T-helper 1 cell treated with Interleukin-12 subunit alpha and Interleukin-12 subunit beta and Interleukin-4 antibody, amounts not matched to agents 30 ng/mL and 1 ng/mL, for 36 hours (primary cell): Measurements from ENCODE around the gene FAF2. TPM values are rescaled to one million over a fixed set of nuclear protein-coding genes. Genes with fewer than 3 reads are reported as not detected.
"Not testable (repeated sequence)": the region's sequence is repeated elsewhere in the genome, so short reads cannot be mapped to it uniquely, and the experiment has no call there.

Experiments
- intact Hi-C: fragments of 100-400 bp; cut with micrococcal nuclease; formaldehyde crosslinking; loops from one replicate; pipeline ENCODE4 v1.15.1; 2024
- total RNA-seq: library from RNA; stranded (reverse); gene quantifications from 2 replicates; pipeline ENCODE4 v1.2.3, GENCODE V29; 2022

FAF2 gene
- total RNA-seq, 1 donor from 2014 or later: 40.9 TPM

GRCh38 chr5:176416965-176417364, 31.2 kb upstream of the FAF2 start:
- intact Hi-C loops: loop anchor here (1.0 kb wide), 9 partner anchors 28 to 230 kb away; partner anchors contain the start of genes FAF2, KIAA1191, RNF44 and TSPAN17

DNA sequence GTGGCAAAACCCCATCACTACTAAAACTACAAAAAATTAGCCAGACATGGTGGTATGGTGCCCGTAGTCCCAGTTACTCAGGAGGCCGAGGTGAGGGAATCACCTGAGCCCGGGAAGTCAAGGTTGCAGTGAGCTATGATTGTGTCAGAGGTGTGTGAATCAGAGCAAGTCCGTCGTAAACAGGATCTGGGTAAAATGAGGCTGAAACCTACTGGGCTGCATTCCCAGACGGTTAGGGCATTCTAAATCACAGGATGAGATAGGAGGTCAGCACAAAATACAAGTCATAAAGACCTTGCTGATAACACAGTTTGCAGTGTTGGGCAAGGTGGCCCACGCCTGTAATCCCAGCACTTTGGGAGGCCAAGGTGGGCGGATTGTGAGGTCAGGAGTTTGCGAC, 29.9 kb upstream of the FAF2 start:
- intact Hi-C loops: no loop called here

DNA sequence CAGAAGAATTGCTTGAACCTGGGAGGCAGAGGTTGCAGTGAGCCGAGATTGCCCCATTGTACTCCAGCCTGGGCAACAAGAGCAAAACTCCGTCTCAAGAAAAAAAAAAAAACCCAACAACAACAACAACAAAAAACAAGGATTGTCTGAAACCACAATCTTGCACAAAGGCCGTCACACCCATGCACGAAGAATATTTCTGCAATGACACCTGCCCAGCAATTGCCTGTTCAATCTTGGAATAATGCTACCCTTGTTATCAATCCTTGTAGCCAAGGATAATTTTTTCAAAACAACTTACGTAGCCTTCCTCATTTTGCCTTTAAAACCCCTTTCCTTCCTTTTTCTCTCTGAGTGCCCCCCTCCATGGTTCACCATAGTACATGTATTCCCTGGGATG, 28.1 kb upstream of the FAF2 start:
- intact Hi-C loops: no loop called here

DNA sequence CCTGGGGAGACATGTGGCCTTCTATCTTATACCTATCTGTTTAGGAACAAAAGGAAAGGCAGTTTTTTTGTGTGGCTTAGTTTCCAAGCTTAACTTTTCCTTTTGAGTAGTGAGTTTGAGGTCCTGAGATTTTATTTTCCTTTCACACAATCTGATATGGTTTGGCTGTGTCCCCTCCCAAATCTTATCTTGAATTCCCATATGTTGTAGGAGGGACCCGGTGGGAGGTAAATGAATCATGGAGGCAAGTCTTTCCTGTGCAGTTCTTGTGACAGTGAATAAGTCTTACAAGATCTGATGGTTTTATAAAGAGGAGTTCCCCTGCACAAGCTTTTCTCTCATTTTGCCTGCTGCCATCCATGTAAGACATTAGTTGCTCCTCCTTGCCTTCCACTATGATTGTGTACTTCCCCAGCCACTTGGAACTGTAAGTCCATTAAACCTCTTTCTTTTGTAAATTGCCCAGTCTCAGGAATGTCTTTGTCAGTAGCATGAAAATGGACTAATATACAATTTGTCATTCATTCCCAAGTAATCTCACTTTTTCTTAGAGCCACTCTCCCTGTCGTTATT, 27.1 kb upstream of the FAF2 start:
- intact Hi-C loops: no loop called here

DNA sequence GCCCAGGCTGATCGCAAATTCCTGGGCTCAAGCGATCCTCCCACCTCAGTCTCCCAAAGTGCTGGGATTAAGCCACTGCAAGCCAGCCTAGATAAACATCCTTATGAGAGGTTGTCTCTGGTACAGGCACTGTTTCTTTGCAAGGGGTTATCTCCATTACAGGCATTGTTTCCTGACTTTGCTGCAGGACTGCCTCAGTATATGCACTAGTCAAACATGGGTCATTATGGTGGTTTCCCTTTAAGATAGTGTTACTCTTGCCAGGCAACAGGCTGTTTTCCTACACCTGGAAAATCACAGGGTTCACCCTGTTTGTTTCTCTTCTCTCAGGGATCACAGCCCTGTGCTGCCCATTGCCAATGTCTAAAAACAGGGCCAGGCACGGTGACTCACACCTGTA, 24.0 kb upstream of the FAF2 start:
- intact Hi-C loops: no loop called here

DNA sequence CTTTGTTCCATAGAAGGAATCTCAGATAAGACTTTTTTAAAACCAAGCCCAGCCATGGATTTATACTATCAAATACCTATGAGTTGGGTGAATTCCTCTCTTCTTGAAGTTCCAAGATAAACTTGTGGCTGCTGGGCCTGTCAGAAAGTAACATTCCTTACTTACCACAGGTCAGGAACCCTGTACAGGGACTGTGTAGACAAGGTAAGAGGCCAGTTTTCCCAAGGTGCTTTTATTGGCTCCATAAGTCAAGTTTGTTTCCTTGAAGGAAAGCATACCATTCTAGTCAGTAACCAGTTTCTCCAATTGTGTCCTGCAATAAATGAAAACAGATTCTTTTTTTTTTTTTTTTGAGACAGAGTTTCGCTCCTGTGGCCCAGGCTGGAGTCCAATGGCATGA, 23.0 kb upstream of the FAF2 start:
- intact Hi-C loops: no loop called here

- intact Hi-C loops: no loop called here
These were observed 22.4 kb upstream of the FAF2 start for GRCh38 chr5:176425791-176426190.

GRCh38 chr5:176426876-176427275, 21.3 kb upstream of the FAF2 start:
- intact Hi-C loops: no loop called here

- intact Hi-C loops: no loop called here
These were observed 20.2 kb upstream of the FAF2 start for GRCh38 chr5:176427971-176428370.

GRCh38 chr5:176429972-176430371, 18.2 kb upstream of the FAF2 start:
- intact Hi-C loops: no loop called here

- intact Hi-C loops: no loop called here
These were observed 15.5 kb upstream of the FAF2 start for GRCh38 chr5:176432707-176433106.

DNA sequence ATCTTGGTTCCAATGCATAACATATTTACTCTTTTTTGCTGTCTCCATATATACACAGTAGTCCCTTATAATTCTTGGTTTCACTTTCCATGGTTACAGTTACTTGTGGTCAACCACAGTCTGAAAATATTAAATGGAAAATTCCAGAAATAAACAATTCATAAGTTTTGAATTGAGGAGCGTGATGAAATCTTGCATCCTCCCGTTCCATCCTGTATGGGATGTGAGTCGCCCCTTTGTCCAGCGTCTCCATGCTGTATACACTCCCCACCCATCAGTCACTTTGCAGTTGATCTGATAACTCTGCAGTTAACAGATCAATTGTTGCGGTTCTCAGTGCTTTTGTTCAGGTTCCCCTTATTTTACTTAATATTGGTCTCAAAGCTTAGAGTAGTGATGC, 11.5 kb upstream of the FAF2 start:
- intact Hi-C loops: loop anchor here (1.0 kb wide), 1 partner anchor 12 kb away; the partner anchor contains the start of gene FAF2

GRCh38 chr5:176438959-176439757, 9.0 kb upstream of the FAF2 start:
- intact Hi-C loops: no loop called here

- intact Hi-C loops: no loop called here
These were observed 7.1 kb upstream of the FAF2 start for GRCh38 chr5:176440927-176441706.

DNA sequence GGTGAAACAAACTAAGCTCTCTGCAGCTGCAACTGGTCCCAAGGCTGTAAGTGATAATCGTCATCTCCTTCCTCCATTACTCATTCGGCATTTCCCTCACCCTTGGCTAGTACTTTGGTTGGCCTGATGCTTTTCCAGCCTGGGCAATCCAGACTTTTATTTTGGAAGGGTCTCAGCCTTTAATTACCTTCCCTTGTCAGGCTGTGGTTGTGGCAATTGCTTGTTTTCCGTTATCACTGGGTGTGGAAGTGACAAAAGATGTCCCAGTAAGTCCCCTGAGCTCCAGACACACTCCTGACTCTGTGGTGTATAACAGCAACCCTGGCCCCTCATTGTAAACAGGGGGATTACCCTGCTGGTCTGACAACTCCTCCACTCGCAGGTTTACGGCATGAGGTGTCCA, 6.3 kb upstream of the FAF2 start:
- intact Hi-C loops: no loop called here

DNA sequence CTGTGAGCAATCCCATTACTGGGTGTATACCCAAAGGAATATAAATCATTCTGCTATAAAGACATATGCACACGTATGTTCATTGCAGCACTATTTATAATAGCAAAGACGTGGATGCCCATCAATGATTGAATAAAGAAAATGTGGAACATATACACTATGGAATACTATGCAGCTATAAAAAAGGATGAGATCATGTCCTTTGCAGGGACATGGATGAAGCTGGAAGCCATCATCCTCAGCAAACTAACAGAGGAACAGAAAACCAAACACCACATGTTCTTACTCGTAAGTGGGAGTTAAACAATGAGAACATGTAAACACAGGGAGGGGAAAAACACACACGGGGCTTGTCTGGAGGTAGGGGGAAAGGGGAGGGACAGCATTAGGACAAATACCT, 5.3 kb upstream of the FAF2 start:
- intact Hi-C loops: not testable (repeated sequence)

GRCh38 chr5:176444742-176445141, 3.4 kb upstream of the FAF2 start:
- intact Hi-C loops: loop anchor here (5.0 kb wide), 1 partner anchor 43 kb away; no protein-coding TSS in a partner anchor

DNA sequence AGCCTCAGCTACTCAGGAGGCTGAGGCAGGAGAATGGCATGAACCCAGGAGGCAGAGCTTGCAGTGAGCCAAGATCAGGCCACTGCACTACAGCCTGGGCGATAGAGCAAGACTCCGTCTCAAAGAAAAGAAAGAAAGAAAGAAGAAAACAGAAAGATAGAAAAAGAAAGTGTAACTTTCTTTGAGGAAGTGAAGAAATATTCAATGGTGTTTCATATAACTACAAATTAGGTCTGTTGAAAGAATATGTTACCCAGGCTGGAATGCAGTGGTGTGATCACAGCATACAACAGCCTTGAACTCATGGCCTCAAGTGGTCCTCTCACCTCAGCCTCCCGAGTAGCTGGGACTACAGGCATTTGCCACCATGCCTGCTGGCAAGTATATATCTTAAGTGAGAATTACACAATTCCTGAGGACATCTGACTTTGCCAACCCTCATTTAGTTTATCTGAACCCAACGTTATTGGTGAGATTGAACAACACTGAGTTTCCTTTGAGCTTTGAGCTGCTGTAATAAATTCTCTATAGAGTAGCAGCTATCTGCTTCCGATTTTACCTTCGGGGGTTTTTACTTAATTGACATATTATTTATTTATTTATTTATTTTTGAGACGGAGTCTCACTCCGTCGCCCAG, 2.0 kb upstream of the FAF2 start:
- intact Hi-C loops: loop anchor here (5.0 kb wide), 1 partner anchor 41 kb away; no protein-coding TSS in a partner anchor

- intact Hi-C loops: loop anchor here (5.0 kb wide), 1 partner anchor 40 kb away; no protein-coding TSS in a partner anchor
These were observed 1.1 kb upstream of the FAF2 start for GRCh38 chr5:176446884-176447590.

DNA sequence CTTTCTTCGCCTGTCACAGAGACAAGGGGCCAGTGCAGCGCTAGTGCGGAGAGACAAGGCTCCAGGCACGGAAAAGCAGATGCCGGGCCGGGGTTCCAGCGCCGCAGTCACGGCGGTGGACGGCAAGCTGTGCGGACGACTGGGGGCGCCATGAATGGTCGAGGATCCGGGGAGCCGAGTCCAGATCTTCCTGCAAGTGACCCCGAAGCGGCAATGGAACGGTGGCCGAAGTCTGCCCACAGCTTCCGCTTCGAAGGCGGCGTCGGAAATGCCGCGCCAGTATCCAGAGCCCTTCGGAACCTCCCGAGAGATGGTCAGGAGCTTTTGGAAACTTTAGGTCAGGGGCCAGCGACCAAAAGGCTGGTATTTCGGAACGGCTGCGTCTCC, 601 bp upstream of the FAF2 start:
- intact Hi-C loops: loop anchor here (5.0 kb wide), 1 partner anchor 40 kb away; no protein-coding TSS in a partner anchor

GRCh38 chr5:176450077-176450476, 1.9 kb downstream of the FAF2 start:
- intact Hi-C loops: no loop called here
